Activated CD8-positive, alpha-beta memory T cell treated with anti-CD3 and anti-CD28 coated beads, Interleukin-2, amount 50 U/mL, for 24 hours (primary cell): Measurements from ENCODE around the gene PRB2.
"Not testable (repeated sequence)": the region's sequence is repeated elsewhere in the genome, so short reads cannot be mapped to it uniquely, and the experiment has no call there.

Experiments used
- DNase-seq: peaks from one replicate; pipeline ENCODE4 v3.0.0-alpha.2; 2020; ENCODE audit errors: extremely low read depth

PRB2 gene

GRCh38 chr12:11395467-11395866, at the start of gene PRB2:
PRB2 (minus strand) TSS chr12:11395567; CDS start chr12:11395529, 38 bp downstream.
- not testable (repeated sequence) for DNase-seq

GRCh38 chr12:11437966-11438365, 42.6 kb upstream of the PRB2 start:
- DNase-seq = no peak

DNA sequence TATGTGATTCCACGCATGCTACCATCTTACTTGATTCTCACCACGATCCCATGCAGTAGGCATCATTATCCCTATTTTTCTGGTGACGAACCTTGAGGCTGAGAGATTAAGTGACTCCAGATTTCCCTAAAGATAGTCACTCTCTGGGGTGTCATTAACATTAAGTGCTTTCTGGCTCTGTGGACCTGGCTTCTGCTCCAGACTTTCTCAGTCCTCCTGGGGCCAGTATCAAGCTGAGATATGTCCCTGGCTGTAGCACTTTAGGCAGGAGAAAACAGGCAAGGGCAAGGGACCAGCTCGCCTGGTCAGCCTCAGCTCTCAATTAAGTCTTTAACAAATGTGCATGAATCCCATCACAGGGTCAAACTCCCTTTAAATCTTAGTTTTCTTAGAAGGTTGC, 38.3 kb upstream of the PRB2 start:
- DNase-seq = no peak

GRCh38 chr12:11431486-11431885, 36.1 kb upstream of the PRB2 start:
- DNase-seq = no peak

- no peak for DNase-seq
Observed at GRCh38 chr12:11427341-11427740, 32.0 kb upstream of the PRB2 start.

DNA sequence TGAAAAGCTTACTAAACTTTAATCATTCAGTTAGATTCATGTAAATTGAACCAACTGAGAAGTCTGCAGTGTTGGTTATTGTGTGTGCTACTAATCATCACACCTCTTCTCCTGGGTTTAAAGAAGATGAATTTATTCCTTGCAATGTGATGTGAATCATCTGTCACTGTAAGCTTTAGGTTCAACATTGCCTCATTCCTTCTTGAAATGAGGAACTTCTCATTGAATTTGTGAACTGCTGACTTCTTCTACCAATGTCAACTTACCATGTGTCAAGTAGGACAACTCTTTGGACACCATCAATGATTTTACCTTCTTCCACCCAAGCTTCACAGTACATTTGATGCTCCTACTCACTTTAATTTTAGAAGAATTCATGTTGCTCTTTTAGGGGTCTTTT, 17.4 kb upstream of the PRB2 start:
- DNase-seq = no peak

- no peak for DNase-seq
Observed at GRCh38 chr12:11408096-11408495, 12.7 kb upstream of the PRB2 start.

- no peak for DNase-seq
Observed at GRCh38 chr12:11397366-11397765, 2.0 kb upstream of the PRB2 start.

- not testable (repeated sequence) for DNase-seq
Observed at GRCh38 chr12:11391456-11391855, 3.9 kb downstream of the PRB2 start.

GRCh38 chr12:11377420-11377819, 17.9 kb downstream of the PRB2 start:
- not testable (repeated sequence) for DNase-seq

DNA sequence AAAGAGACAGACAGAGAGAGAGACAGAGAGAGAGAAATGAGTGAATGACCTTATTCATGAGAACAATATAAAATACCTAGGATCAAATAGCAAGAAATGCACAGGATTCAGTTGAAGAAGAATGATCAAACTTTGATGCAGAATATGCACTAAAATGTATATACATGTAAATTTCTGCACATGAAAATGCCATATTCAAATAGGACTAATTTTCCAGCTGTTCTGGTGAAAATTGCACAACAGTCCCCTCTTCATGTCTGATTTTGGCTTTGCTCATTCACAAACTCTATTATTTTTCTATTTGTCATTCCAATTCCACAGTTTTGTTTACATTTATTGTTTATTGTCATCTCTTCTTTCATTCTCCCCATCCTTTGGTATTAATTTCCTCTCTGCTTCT, 34.2 kb downstream of the PRB2 start:
- no peak for DNase-seq

DNA sequence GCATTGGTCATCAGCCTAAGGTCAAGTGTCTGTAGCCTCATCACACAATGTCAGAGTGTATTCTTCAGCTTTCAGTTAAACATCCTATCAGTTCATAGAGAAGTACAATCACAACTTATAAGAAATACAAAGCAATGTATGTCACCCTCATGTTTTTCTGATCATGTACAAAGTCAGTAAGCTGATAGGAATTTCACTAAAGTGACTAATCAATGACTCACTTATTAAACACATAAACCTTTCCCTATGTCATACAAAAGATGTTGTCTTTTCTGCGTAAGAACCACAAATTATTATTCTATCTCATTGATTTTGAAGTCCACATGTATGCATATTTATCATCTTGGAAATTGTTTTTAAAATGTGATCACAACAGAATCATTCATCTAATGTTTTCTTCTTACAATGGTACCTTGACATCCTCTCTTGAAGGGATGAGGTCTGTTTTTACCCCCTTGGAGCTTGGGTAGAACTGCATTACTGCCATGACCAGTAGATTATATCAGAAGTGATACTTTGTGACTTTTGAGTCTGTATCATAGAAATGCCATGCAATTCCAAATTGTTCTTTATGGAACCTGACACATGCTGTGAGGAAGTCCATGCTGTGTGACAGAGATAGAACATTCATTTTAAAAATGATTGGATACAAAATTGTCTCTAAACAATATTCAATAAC, 35.0 kb downstream of the PRB2 start:
- DNase-seq = not testable (repeated sequence)

DNA sequence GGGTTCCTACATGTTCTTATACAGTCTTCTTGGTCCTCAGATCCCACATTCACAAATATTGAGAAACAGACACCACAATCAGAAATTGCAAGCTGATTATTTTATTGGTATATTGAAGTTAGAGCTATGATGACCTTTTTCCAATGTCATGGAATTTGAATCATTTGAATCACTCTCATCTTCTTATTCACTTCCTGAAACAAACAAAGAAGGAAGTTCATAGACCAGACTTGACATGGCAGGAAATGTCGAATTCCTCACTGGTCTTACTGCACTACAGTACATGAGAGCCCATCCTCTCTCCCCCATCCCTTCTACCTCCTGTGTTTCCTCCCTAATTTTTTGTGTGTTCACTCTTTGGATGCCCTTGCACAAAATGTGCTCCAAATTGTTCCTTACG, 43.6 kb downstream of the PRB2 start:
- not testable (repeated sequence) for DNase-seq

- DNase-seq = no peak
Observed at GRCh38 chr12:11348439-11348838, 46.9 kb downstream of the PRB2 start.

- DNase-seq = no peak
Observed at GRCh38 chr12:11347810-11348209, 47.6 kb downstream of the PRB2 start.

GRCh38 chr12:11344500-11344899, 50.9 kb downstream of the PRB2 start:
- no peak for DNase-seq
